Fibroblast of skin of right quadriceps (primary cell): ENCODE results near the gene SERPINE1.
A peak's percentile ranks its signal among the peaks of the same experiment; 100 is the strongest.

ENCODE experiments used
- DNase-seq: peaks from one replicate; pipeline ENCODE4 v3.0.0-alpha.2; 2013

Gene SERPINE1

GRCh38 chr7:101171442-101171837, 44.5 kb downstream of the SERPINE1 start:
- no peak for DNase-seq

- DNase-seq = no peak
These were observed 45.3 kb downstream of the SERPINE1 start for GRCh38 chr7:101172005-101172853.

GRCh38 chr7:101172854-101173751, 46.2 kb downstream of the SERPINE1 start:
- DNase-seq = peak; percentile 64

- peak; percentile 43 for DNase-seq
These were observed 46.9 kb downstream of the SERPINE1 start for GRCh38 chr7:101173752-101174244.

- DNase-seq = no peak
These were observed 47.5 kb downstream of the SERPINE1 start for GRCh38 chr7:101174322-101174854.

- no peak for DNase-seq
These were observed 48.8 kb downstream of the SERPINE1 start for GRCh38 chr7:101175664-101176063.

GRCh38 chr7:101177644-101178043, 50.7 kb downstream of the SERPINE1 start:
- no peak for DNase-seq

GRCh38 chr7:101179117-101179516, 52.2 kb downstream of the SERPINE1 start:
- no peak for DNase-seq

GRCh38 chr7:101179713-101180112, 52.8 kb downstream of the SERPINE1 start:
- DNase-seq = no peak

- DNase-seq = no peak
These were observed 53.3 kb downstream of the SERPINE1 start, which contains the start of gene NAT16 for GRCh38 chr7:101180130-101180755. NAT16 (minus strand) TSS chr7:101180293; CDS start chr7:101174807, 5,486 bp downstream.

GRCh38 chr7:101185258-101185839, 58.4 kb downstream of the SERPINE1 start:
- peak; percentile 44 for DNase-seq

- no peak for DNase-seq
These were observed 59.3 kb downstream of the SERPINE1 start for GRCh38 chr7:101186194-101186593.

GRCh38 chr7:101186844-101187428, 60.0 kb downstream of the SERPINE1 start:
- no peak for DNase-seq
